Spleen (tissue), 11 donors: ENCODE data around the gene PRKX. TPM values are rescaled to one million over a fixed set of nuclear protein-coding genes. Genes with fewer than 3 reads are reported as not detected.
"Not testable (repeated sequence)": the region's sequence is repeated elsewhere in the genome, so short reads cannot be mapped to it uniquely, and the experiment has no call there.

ENCODE experiments used
- DNase-seq: peaks from one replicate; pipeline ENCODE4 v3.0.0-alpha.2; 2020
- H3K27ac ChIP-seq, 8 donors: fragments of 200-600 bp; sonication (generic) in 7 of 8; 1 replicate in 4 of 8; 2 replicates in 4 of 8; pipeline versions ENCODE4 v1.5.0 to v1.8.0; 2016 to 2021; ENCODE audit warnings: inconsistent platforms in 4 of 8, mild to moderate bottlenecking in 4 of 8, moderate library complexity in 1 of 8
- H3K27me3 ChIP-seq, 7 donors: fragments of 200-600 bp; sonication (generic) in 6 of 7; replicated peaks in 1 of 7; 1 replicate in 4 of 7; 2 replicates in 3 of 7; pipeline versions ENCODE4 v1.5.0 to v1.8.0; 2016 to 2021; ENCODE audit warnings: inconsistent platforms in 3 of 7, mild to moderate bottlenecking in 1 of 7
- H3K36me3 ChIP-seq, 6 donors: fragments of 200-600 bp; sonication (generic) in 5 of 6; 1 replicate in 4 of 6; 2 replicates in 2 of 6; pipeline versions ENCODE4 v1.5.0 to v1.8.0; 2016 to 2021; ENCODE audit warnings: inconsistent platforms in 2 of 6
- H3K4me1 ChIP-seq, 6 donors: fragments of 200-600 bp; sonication (generic) in 5 of 6; 1 replicate in 3 of 6; 2 replicates in 3 of 6; pipeline versions ENCODE4 v1.5.0 to v1.8.0; 2016 to 2021; ENCODE audit warnings: inconsistent platforms in 3 of 6
- H3K4me3 ChIP-seq, 8 donors: fragments of 200-600 bp; sonication (generic) in 7 of 8; 1 replicate in 4 of 8; 2 replicates in 4 of 8; pipeline versions ENCODE4 v1.5.0 to v1.8.0; 2016 to 2021; ENCODE audit warnings: inconsistent platforms in 4 of 8, mild to moderate bottlenecking in 4 of 8, moderate library complexity in 2 of 8
- H3K9me3 ChIP-seq, 8 donors: fragments of 200-600 bp; sonication (generic) in 7 of 8; 1 replicate in 4 of 8; 2 replicates in 4 of 8; pipeline versions ENCODE4 v1.5.0 to v1.8.0; 2016 to 2021; ENCODE audit warnings: inconsistent platforms in 4 of 8
- POLR2A ChIP-seq, 3 donors: fragments of 450-650 bp; IDR thresholded peaks; one replicate each; pipeline ENCODE4 v1.5.1; 2017; ENCODE audit warnings: antibody characterized with exemption in 3 of 3, mild to moderate bottlenecking in 1 of 3
- POLR2AphosphoS5 ChIP-seq, 3 donors: sonication (generic); formaldehyde crosslinking; IDR thresholded peaks; one replicate each; pipeline ENCODE4 v1.5.1; 2017; ENCODE audit warnings: antibody characterized with exemption in 3 of 3
- WGBS, 5 donors: extraction: QIAGEN DNeasy Blood & Tissue Kit in 3 of 5; methylation state at CpG; one replicate each; pipeline versions ENCODE4 v1.1.5 to v1.1.7; 2013 to 2018; 5-methylcytosine and 5-hydroxymethylcytosine counted together
- intact Hi-C: fragments of 100-400 bp; cut with DNase I; formaldehyde crosslinking; loops from one replicate; pipeline ENCODE4 v1.15.0; 2023; ENCODE audit warnings: low total_unique reads
- polyA plus RNA-seq, 3 donors: library from polyadenylated mRNA; stranded (reverse); fragments of 200-250 nt; gene quantifications; one replicate each; pipeline ENCODE4 v1.2.1, GENCODE V29; 2013
- total RNA-seq, 7 donors: library from RNA; depleted of rRNA in 3 of 7; stranded (reverse); fragments of >200 nt in 3 of 7; fragmentation: NEBNext Ultra II Directional in 4 of 7; extraction: Animal tissue kit (Norgen Biotek cat#: 25700) in 4 of 7; gene quantifications; one replicate each; pipeline versions ENCODE4 v1.1.0 to v1.2.1, GENCODE V29; 2016 to 2021
- TF ChIP-seq, protein P1 (sequence below), 11 experiments: fragments of 200-600 bp in 7 of 11; fragments of 450-650 bp in 4 of 11; sonication (generic) in 4 of 11; IDR thresholded peaks in 8 of 11; conservative IDR thresholded peaks in 3 of 11; 1 replicate in 7 of 11; 2 replicates in 4 of 11; pipeline versions ENCODE4 v1.4.0 to v1.8.0; 2016 to 2021; ENCODE audit warnings: antibody characterized with exemption in 11 of 11, inconsistent platforms in 4 of 11, mild to moderate bottlenecking in 1 of 11
- donor health status: healthy with polysubstance abuse.
- donor health status: DM: no; HTN: no; CAD: no; lungs with moderate emphysema.
- donor health status: DM: no; HTN: no; CAD: no.
- donor health status: Bipolar disorder and iron deficiency.
- donor health status: healthy.
- donor health status: DM: no; HTN: no; CAD: no.
- donor health status: DM: yes; HTN: yes; CAD: no.

PRKX gene
- total and polyA plus RNA-seq, 10 donors = 5.4 to 55.0 (median 35.0) TPM

GRCh38 chrX:3690140-3690539 is 23.3 kb downstream of the PRKX start:
- H3K4me1 ChIP-seq = peaks cover 0 to 5% (median 0%) of the 10 kb centered on the region in 6 donors
- H3K27ac ChIP-seq = no peak overlapping the region
- no peak overlapping the region for H3K4me3 ChIP-seq
- DNase-seq = no peak
- no peaks in the 10 kb centered on the region for H3K36me3 ChIP-seq
- no peak for TF ChIP-seq POLR2AphosphoS5 (IDR thresholded peaks at IDR 0.05)
- no peak for TF ChIP-seq POLR2A (IDR thresholded peaks at IDR 0.05)
- TF ChIP-seq, protein P1, sequence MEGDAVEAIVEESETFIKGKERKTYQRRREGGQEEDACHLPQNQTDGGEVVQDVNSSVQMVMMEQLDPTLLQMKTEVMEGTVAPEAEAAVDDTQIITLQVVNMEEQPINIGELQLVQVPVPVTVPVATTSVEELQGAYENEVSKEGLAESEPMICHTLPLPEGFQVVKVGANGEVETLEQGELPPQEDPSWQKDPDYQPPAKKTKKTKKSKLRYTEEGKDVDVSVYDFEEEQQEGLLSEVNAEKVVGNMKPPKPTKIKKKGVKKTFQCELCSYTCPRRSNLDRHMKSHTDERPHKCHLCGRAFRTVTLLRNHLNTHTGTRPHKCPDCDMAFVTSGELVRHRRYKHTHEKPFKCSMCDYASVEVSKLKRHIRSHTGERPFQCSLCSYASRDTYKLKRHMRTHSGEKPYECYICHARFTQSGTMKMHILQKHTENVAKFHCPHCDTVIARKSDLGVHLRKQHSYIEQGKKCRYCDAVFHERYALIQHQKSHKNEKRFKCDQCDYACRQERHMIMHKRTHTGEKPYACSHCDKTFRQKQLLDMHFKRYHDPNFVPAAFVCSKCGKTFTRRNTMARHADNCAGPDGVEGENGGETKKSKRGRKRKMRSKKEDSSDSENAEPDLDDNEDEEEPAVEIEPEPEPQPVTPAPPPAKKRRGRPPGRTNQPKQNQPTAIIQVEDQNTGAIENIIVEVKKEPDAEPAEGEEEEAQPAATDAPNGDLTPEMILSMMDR (IDR thresholded peaks at IDR 0.05 in 8 of 11, conservative IDR thresholded peaks at IDR 0.05 in 3 of 11) = no peak
- intact Hi-C loops = no loop called here
- H3K27me3 ChIP-seq = no peaks in the 10 kb centered on the region
- 74 to 85% (median 77%) methylated on average over 3 of the region's 3 CpGs for WGBS, 5 donors
- no peaks in the 10 kb centered on the region for H3K9me3 ChIP-seq

DNA sequence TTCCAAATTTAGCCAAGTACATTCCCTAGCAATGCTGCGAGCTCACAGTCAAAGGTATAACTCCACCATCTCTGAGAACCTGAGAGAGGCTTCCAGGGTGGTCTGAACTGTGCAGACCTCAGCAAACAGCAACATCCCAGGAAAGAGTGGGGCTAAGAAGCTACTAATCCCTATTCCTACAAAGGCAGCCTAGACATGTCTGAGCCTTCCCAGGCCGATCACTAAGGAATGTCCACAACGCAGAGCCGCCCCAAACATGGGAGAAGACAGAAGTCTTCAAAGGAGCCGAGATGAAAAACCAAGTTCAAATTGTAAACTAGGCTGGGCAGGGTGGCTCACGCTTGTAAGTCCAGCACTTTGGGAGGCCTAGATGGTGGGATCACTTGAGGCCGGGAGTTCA is 30.2 kb downstream of the PRKX start:
- H3K4me1 ChIP-seq, H3K4me3 ChIP-seq, H3K27ac ChIP-seq, H3K36me3 ChIP-seq, H3K27me3 ChIP-seq, DNase-seq, H3K9me3 ChIP-seq, intact Hi-C loops: not testable (repeated sequence)
- WGBS, 5 donors = 85 to 97% (median 94%) methylated on average over 6 to 7 of the region's 7 CpGs

DNA sequence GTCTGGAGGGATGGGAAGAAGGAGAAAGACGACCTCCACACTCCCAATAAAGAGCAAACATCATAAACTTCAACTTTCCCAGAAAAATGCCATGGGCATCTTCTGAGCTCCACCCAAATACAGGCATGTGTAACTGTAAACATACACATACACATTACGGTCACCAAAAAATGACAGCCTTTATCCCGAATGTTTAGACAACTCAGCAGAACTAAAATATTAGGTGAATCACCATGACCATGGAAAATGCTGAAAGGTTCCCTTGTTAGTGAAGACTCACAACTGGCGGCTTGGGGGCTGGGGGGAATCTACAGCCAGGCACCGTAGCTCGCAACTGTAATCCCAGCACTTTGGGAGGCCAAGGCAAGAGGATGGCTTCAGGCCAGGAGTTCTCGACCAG is 33.0 kb downstream of the PRKX start:
- intact Hi-C loops = no loop called here

DNA sequence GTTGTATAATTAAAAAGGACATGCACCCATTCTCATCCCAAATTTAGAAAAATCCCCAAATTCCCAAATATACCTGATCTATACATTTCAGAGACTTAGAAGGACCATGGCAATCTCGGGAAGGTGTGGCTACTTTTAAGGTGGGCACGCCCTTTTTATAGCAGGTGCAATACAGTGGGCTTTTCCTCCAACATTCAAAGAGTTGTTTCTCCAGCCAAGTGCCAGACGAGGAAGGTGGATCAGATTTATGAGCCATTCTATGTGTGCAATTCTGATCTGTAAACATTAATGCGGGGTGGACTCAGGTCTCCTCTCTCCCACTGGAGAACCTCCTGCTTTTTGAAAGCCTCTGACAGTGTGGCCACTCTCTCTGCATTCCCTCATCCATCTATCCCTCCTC is 33.8 kb downstream of the PRKX start:
- Histone ChIP-seq H3K4me3 (no peak overlapping the region), H3K4me1 (peaks cover 0 to 8% (median 0%) of the 10 kb centered on the region in 6 donors), H3K27me3 (no peaks in the 10 kb centered on the region), H3K9me3 (no peaks in the 10 kb centered on the region), H3K36me3 (peaks cover 0 to 5% (median 0%) of the 10 kb centered on the region in 6 donors), H3K27ac (no peak overlapping the region)
- WGBS, 5 donors = 81 to 95% (median 92%) methylated on average over 4 of the region's 4 CpGs
- intact Hi-C loops = no loop called here
- no peak for DNase-seq
- TF ChIP-seq POLR2A (IDR thresholded peaks at IDR 0.05) (no peak), POLR2AphosphoS5 (IDR thresholded peaks at IDR 0.05) (no peak)
- TF ChIP-seq, protein P1 (IDR thresholded peaks at IDR 0.05 in 8 of 11, conservative IDR thresholded peaks at IDR 0.05 in 3 of 11) = no peak

More for the DNA sequence above, 33.0 kb downstream of the PRKX start:
- no peak for DNase-seq
- no peaks in the 10 kb centered on the region for H3K9me3 ChIP-seq
- H3K27me3 ChIP-seq = no peaks in the 10 kb centered on the region
- WGBS, 5 donors = 91 to 98% (median 94%) methylated on average over 7 of the region's 7 CpGs
- no peak overlapping the region for H3K4me3 ChIP-seq
- H3K36me3 ChIP-seq = no peaks in the 10 kb centered on the region
- TF ChIP-seq POLR2AphosphoS5 (IDR thresholded peaks at IDR 0.05) = no peak
- H3K27ac ChIP-seq = no peak overlapping the region
- H3K4me1 ChIP-seq = peaks cover 0 to 8% (median 0%) of the 10 kb centered on the region in 6 donors

DNA sequence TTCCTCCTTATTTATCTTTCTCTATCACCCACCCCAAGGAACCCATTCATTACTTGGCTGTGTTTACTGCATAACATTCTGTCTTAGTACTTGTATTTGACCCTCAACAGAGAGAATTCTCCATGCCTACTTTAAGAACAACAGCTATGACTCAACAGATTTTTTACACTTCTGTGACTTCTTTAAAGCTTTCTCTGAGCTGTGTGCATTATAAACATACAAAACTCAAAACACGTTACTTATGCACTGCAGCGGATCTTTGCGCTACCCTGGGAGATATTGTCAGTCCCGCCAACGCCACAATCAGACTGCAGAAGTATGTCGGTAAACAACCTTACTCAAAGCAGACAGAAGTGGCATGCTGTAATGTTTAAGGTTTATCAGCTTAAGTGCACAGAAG is 35.1 kb downstream of the PRKX start:
- H3K9me3 ChIP-seq = no peaks in the 10 kb centered on the region
- no peaks in the 10 kb centered on the region for H3K27me3 ChIP-seq
- intact Hi-C loops = no loop called here
- no peak for DNase-seq
- 80 to 93% (median 89%) methylated on average over 6 of the region's 6 CpGs for WGBS, 5 donors
- peaks cover 0 to 8% (median 0%) of the 10 kb centered on the region in 6 donors for H3K4me1 ChIP-seq
- TF ChIP-seq POLR2AphosphoS5 (IDR thresholded peaks at IDR 0.05) (no peak), POLR2A (IDR thresholded peaks at IDR 0.05) (no peak)
- TF ChIP-seq, protein P1 (IDR thresholded peaks at IDR 0.05 in 8 of 11, conservative IDR thresholded peaks at IDR 0.05 in 3 of 11) = no peak
- peaks cover 0 to 19% (median 6%) of the 10 kb centered on the region in 6 donors for H3K36me3 ChIP-seq
- H3K4me3 ChIP-seq = no peak overlapping the region
- H3K27ac ChIP-seq = no peak overlapping the region
